Measurements from ENCODE around the gene HSPB1.

GRCh38 chr7:76261931-76262330 is 40.5 kb upstream of the HSPB1 start:
- no peak for TF ChIP-seq CTCF (IDR thresholded peaks at IDR 0.05)
- no peak for TF ChIP-seq POLR2A (IDR thresholded peaks at IDR 0.05)
